Skin of body (tissue), 2 donors: Measurements from ENCODE around the gene CHAC1. TPM values are rescaled to one million over a fixed set of nuclear protein-coding genes. Genes with fewer than 3 reads are reported as not detected.
"Not testable (repeated sequence)": the region's sequence is repeated elsewhere in the genome, so short reads cannot be mapped to it uniquely, and the experiment has no call there.

Experiments used
- DNase-seq: peaks from one replicate; lab custom pipeline; 2025; lab: John Stamatoyannopoulos, UW
- total RNA-seq: library from RNA; depleted of rRNA; stranded (reverse); fragments of >200 nt; gene quantifications from one replicate; pipeline ENCODE4 v1.2.3, GENCODE V29; 2014

The CHAC1 gene
- total RNA-seq, 1 donor from 2014 or later, result 5.6 TPM

DNA sequence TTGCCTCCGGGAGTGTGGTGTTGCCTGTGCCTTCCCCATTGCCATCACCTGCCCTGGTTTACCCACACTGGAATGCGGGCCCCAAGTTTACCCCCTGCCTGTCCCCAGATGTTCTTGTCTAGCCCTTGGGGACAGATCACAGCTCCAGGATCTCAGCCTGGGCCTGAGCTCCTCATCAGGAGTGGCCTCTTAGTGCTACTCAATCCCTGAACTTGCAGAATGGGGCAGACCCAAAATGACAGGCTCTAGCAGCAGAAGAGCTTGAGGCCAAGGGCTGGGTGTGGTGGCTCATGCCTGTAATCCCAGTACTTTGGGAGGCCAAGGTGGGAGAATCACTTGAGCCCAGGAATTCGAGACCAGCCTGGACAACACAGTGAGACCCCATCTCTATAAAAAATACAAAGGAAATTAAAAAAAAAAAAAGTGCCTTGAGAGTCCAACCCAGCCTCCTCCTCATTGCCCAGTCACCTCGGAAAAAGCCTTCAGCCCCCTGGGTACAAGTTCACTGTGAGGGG, 3.8 kb downstream of the CHAC1 start:
- no peak for DNase-seq

- no peak for DNase-seq
Measured at GRCh38 chr15:40957581-40958051, 4.3 kb downstream of the CHAC1 start.

DNA sequence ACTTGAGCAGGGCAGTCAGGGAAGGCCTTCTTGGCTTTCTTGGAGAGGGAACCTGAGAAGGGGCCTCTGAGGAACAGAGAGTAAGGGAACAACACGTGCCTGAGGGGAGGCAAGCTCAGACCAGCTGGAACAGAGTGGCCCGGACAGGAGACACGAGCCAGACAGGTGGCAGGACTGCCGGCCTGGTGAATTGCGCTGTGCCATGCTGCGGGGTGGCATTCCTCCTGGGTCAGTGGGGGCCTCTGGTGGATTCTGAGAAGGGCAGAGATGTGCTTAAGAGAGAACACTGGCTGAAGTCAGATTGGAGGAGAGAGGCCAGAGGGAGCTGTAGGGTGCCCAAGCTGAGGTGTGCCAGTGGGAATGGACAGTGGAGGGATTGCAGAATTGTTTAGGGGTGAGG, 4.9 kb downstream of the CHAC1 start:
- DNase-seq, result no peak

- DNase-seq, result no peak
Measured at GRCh38 chr15:40958723-40959122, 5.5 kb downstream of the CHAC1 start.

- no peak for DNase-seq
Measured at GRCh38 chr15:40959331-40960141, 6.3 kb downstream of the CHAC1 start.

DNA sequence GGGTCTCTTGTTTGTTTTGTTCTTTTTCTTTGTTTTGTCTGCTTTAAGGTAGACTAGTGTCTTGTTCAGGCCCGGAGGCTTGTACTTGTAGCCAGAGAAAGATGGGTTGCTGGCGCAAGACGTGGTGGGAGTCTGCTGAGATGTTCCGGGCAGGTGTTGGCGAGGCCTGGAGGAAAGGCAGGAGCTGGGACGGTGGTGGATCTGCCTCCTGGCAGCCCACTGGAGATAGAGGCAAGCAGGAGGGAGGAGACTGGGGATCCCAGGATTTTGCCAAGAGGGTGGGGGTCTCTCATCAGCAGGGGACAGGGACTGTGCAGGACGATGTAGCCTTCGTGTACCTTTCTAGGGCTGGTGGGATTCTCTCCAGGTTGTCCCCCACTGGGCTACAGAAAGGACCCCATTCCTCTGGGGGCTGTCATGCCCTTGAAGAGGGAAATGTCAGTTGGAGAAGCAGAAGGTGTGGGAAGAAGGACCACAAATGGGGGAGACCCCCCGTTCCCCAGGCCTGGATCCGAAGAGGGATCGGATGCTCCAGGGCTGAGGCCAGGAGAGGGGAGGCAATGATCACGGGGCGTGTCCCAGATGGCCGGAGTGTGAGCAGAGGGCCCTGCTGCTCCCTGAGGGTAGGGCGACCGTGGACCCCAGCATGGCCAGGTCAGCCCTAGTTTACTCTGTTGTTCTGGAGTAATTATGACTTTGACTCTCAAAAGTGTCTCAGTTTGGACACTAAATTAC, 7.0 kb downstream of the CHAC1 start:
- DNase-seq, result no peak

- no peak for DNase-seq
Measured at GRCh38 chr15:40960925-40961324, 7.7 kb downstream of the CHAC1 start.

DNA sequence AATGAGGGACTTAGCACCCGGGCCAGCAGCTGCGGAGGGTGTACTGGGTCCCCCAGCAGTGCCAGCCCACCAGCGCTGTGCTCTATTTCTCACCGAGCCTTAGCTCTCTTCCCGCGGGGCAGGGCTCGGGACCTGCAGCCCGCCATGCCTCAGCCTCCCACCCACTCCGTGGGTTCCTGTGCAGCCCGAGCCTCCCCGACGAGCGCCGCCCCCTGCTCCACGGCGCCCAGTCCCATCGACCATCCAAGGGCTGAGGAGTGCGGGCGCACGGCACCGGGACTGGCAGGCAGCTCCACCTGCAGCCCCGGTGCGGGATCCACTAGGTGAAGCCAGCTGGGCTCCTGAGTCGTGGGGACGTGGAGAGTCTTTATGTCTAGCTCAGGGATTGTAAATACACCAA, 8.5 kb downstream of the CHAC1 start:
- not testable (repeated sequence) for DNase-seq

GRCh38 chr15:40962317-40962716, 9.0 kb downstream of the CHAC1 start:
- DNase-seq, result not testable (repeated sequence)

- DNase-seq, result no peak
Measured at GRCh38 chr15:40963201-40963600, 9.9 kb downstream of the CHAC1 start.

- DNase-seq, result no peak
Measured at GRCh38 chr15:40964006-40964405, 10.7 kb downstream of the CHAC1 start.

GRCh38 chr15:40964634-40965033, 11.4 kb downstream of the CHAC1 start:
- no peak for DNase-seq

- no peak for DNase-seq
Measured at GRCh38 chr15:40968290-40969085, 15.2 kb downstream of the CHAC1 start.

DNA sequence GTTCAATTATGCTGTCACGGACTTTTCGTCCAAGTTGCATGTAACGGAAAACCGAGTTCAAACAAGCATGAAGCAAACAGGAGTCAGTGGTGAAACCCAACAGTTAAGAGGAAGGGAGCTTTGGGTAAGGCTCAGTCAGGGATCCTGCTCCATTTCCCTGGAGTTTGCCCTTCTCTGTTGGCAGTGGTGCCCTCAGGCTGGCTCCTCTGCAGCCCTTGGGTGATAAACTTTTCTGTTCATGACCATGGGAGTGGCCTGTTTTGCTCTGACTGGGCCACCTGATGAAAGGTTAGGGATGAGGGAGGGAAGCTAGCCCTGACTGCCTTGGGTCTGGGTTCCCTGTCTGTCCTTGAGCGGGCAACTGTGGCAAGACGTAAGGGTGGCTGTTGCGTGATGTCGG, 16.1 kb downstream of the CHAC1 start:
- no peak for DNase-seq

DNA sequence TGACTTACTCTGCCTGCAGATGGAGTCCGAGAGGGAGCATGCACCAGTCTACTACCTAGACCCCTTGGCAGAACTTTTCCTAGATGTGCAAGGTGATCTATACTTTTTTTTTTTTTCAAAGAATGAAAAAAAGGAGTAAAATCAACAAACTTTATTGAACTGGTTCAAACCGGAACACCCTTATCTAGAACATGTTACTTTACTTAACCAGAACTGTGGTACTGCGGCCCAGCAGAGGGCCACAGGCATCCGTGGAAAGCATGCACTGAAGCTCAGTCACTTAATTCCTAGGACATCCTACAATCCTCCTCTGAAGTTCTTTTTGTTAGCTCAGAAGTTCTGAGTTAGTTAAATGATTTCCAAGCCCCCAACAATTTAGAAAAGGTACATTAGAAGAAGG, 21.6 kb downstream of the CHAC1 start:
- DNase-seq, result no peak

- no peak for DNase-seq
Measured at GRCh38 chr15:40976819-40977218, 23.5 kb downstream of the CHAC1 start.

- DNase-seq, result no peak
Measured at GRCh38 chr15:40978141-40978540, 24.9 kb downstream of the CHAC1 start.

DNA sequence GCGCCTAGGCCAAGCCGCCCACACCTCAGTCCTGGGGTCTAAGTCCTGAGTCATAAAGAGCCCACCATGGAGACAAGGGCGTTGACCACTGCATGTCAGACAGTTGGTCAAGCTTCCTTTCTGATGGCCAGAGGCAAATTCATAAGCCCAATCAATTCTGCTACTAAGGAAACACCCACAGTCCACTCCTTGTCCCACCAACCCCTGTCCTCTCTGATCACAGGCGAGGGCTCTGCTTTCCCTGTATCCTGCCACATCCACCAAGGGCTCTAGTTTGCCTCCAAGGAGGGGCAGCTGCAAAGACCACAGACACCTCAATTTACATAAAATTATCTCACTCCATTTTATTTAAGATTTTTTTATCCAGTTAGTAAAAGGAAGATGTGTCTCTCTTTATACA, 25.3 kb downstream of the CHAC1 start:
- no peak for DNase-seq

GRCh38 chr15:40981186-40981585, 27.9 kb downstream of the CHAC1 start:
- no peak for DNase-seq

DNA sequence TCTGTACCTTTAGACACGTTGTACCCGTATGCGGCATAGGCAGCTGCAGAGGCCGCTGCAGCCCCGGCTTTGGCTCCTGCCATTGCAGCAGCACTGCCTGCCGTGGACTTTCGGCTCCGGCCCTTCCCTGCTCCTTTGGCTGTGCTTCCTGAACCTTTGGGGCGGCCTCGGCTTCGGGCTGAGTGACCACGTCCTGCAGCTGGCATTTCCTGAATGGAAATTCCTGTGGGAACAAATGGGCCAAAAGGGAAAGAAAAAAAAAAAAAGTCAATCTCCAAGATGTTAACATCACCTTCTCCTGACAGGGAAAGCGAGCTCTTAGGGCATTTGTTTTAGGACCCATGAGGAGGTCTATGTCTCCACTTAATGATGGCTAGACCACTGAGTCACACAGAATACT, 29.6 kb downstream of the CHAC1 start:
- DNase-seq, result no peak

GRCh38 chr15:40984406-40984805, 31.1 kb downstream of the CHAC1 start:
- no peak for DNase-seq

DNA sequence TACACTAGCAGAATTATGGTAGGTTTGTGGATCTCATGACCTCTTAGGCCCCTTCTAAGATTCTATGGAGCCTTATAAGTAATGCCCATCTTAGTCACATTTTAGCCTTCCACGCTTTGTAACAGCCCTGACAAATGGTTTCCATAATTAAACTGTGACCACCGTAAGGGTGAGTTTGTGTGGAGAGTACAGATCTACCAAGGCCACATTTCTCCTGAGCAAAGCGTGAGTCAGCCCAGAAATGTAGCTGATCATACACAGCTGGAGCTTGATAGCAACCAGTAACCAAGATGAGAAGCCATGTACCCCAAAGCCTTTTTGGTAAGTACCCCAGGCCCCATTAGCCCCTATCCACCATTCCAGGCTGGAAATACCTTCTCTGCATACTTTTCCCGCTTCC, 31.7 kb downstream of the CHAC1 start:
- no peak for DNase-seq
